AML-193 (cell line): Measurements from ENCODE around the gene ILKAP.

Experiments
- DNase-seq, 2 experiments: peaks; one replicate each; lab custom pipeline; 2025; lab: John Stamatoyannopoulos, UW

Gene ILKAP

GRCh38 chr2:238152771-238153688 lies 50.5 kb downstream of the ILKAP start:
- no peak for DNase-seq

- DNase-seq, result no peak
These were observed 51.8 kb downstream of the ILKAP start for GRCh38 chr2:238151628-238152235.

- DNase-seq, result no peak
These were observed 52.3 kb downstream of the ILKAP start for GRCh38 chr2:238151205-238151604.

GRCh38 chr2:238150686-238151085 lies 52.8 kb downstream of the ILKAP start:
- no peak for DNase-seq

GRCh38 chr2:238149841-238150572 lies 53.5 kb downstream of the ILKAP start:
- DNase-seq, result no peak

- DNase-seq, result no peak
These were observed 54.5 kb downstream of the ILKAP start for GRCh38 chr2:238148981-238149380.

GRCh38 chr2:238146884-238147544 lies 56.5 kb downstream of the ILKAP start:
- no peak for DNase-seq

- DNase-seq, result no peak
These were observed 57.6 kb downstream of the ILKAP start for GRCh38 chr2:238145851-238146250.

GRCh38 chr2:238145046-238145445 lies 58.4 kb downstream of the ILKAP start:
- no peak for DNase-seq

GRCh38 chr2:238144262-238144661 lies 59.2 kb downstream of the ILKAP start:
- DNase-seq, result no peak

GRCh38 chr2:238143239-238143951 lies 60.1 kb downstream of the ILKAP start:
- DNase-seq, result no peak

GRCh38 chr2:238142382-238143205 lies 60.9 kb downstream of the ILKAP start:
- no peak for DNase-seq

- DNase-seq, result peak; percentile 52 to 56
These were observed 61.8 kb downstream of the ILKAP start for GRCh38 chr2:238141541-238142318.

GRCh38 chr2:238140721-238141540 lies 62.6 kb downstream of the ILKAP start:
- DNase-seq, result no peak

GRCh38 chr2:238140040-238140439 lies 63.5 kb downstream of the ILKAP start:
- DNase-seq, result no peak

GRCh38 chr2:238139196-238140039 lies 64.1 kb downstream of the ILKAP start:
- DNase-seq, result no peak

- DNase-seq, result no peak
These were observed 64.9 kb downstream of the ILKAP start, which contains the start of gene KLHL30 for GRCh38 chr2:238138331-238139195. Gene KLHL30, plus strand, starts transcription at chr2:238138668. Its CDS starts 2,087 bp downstream, at chr2:238140755.
